HEK293 (cell line): Measurements from ENCODE around the gene GDPD3.

Experiments used
- CTCF ChIA-PET: fragments of 350-600 bp; formaldehyde crosslinking; extraction: SDS; loops from one replicate; lab custom pipeline; 2021; ENCODE audit warnings: antibody characterized with exemption; lab: Yijun Ruan, JAX
- POLR2A ChIA-PET: fragments of 300-600 bp; formaldehyde crosslinking; extraction: SDS; loops from one replicate; lab custom pipeline; 2020; ENCODE audit warnings: antibody characterized with exemption, inconsistent platforms; lab: Yijun Ruan, JAX
- H3K27ac ChIP-seq: fragments of 200-500 bp; sonication (Bioruptor generic); 2 replicates; pipeline ENCODE4 v1.5.1; 2014; ENCODE audit warnings: low read depth, low read length, control low read depth, inconsistent platforms; ENCODE audit errors: extremely low read depth
- H3K36me3 ChIP-seq, 2 experiments: fragments of 200-500 bp in 1 of 2; sonication (Bioruptor generic) in 1 of 2; 1 replicate in 1 of 2; 2 replicates in 1 of 2; pipeline ENCODE4 v1.5.1; 2014 to 2017; ENCODE audit warnings: inconsistent platforms in 2 of 2, low read length in 2 of 2; ENCODE audit not compliant: control insufficient read depth in 2 of 2, insufficient read depth in 1 of 2
- H3K4me1 ChIP-seq: fragments of 200-500 bp; sonication (Bioruptor generic); 2 replicates; pipeline ENCODE4 v1.5.1; 2014; ENCODE audit warnings: mild to moderate bottlenecking, low read length, inconsistent platforms; ENCODE audit not compliant: control insufficient read depth, insufficient read depth
- H3K4me3 ChIP-seq: 2 replicates; pipeline ENCODE4 v1.5.1; 2011; ENCODE audit warnings: low read depth, mild to moderate bottlenecking, control low read depth, low read length, moderate library complexity
- H3K9me3 ChIP-seq: fragments of 200-500 bp; sonication (Bioruptor generic); 2 replicates; pipeline ENCODE4 v1.5.1; 2014; ENCODE audit warnings: low read depth, low read length, inconsistent platforms; ENCODE audit not compliant: control insufficient read depth, insufficient read depth
- EGR2 ChIP-seq: fragments of 450-650 bp; formaldehyde crosslinking; IDR thresholded peaks from 2 replicates; pipeline ENCODE4 v1.5.1; 2016; ENCODE audit warnings: low read depth, missing biosample characterization, missing genetic modification characterization
- GLIS2 ChIP-seq: fragments of 450-650 bp; formaldehyde crosslinking; IDR thresholded peaks from 2 replicates; pipeline ENCODE4 v1.5.1; 2016; ENCODE audit warnings: missing biosample characterization, missing genetic modification characterization
- HOXD13 ChIP-seq: sonication (generic); formaldehyde crosslinking; IDR thresholded peaks from 2 replicates; pipeline ENCODE4 v1.8.0; 2022; ENCODE audit warnings: missing genetic modification reagents, borderline replicate concordance
- PATZ1 ChIP-seq: fragments of 450-650 bp; formaldehyde crosslinking; IDR thresholded peaks from 2 replicates; pipeline ENCODE4 v1.5.1; 2016; ENCODE audit warnings: missing biosample characterization, missing genetic modification characterization
- SP2 ChIP-seq: fragments of 450-650 bp; formaldehyde crosslinking; IDR thresholded peaks from 2 replicates; pipeline ENCODE4 v1.5.1; 2016; ENCODE audit warnings: missing biosample characterization, missing genetic modification characterization
- ZBTB1 ChIP-seq: fragments of 450-650 bp; formaldehyde crosslinking; IDR thresholded peaks from 2 replicates; pipeline ENCODE4 v1.5.1; 2016; ENCODE audit warnings: missing biosample characterization, missing genetic modification characterization
- ZBTB7A ChIP-seq: fragments of 450-650 bp; formaldehyde crosslinking; IDR thresholded peaks from 2 replicates; pipeline ENCODE4 v1.5.1; 2016; ENCODE audit warnings: low read depth, missing biosample characterization, missing genetic modification characterization
- ZBTB8A ChIP-seq: fragments of 450-650 bp; formaldehyde crosslinking; IDR thresholded peaks from 2 replicates; pipeline ENCODE4 v1.5.1; 2016; ENCODE audit warnings: missing biosample characterization, missing genetic modification characterization
- ZEB2 ChIP-seq: fragments of 450-650 bp; formaldehyde crosslinking; IDR thresholded peaks from 2 replicates; pipeline ENCODE4 v1.5.1; 2016; ENCODE audit warnings: missing biosample characterization, missing genetic modification characterization
- ZFHX2 ChIP-seq: fragments of 450-650 bp; formaldehyde crosslinking; conservative IDR thresholded peaks from 2 replicates; pipeline ENCODE4 v1.5.1; 2016; ENCODE audit warnings: missing biosample characterization, missing genetic modification characterization
- ZIC2 ChIP-seq: fragments of 450-650 bp; formaldehyde crosslinking; IDR thresholded peaks from 2 replicates; pipeline ENCODE4 v1.5.1; 2016; ENCODE audit warnings: missing biosample characterization, missing genetic modification characterization
- ZNF266 ChIP-seq: fragments of 450-650 bp; formaldehyde crosslinking; IDR thresholded peaks from 2 replicates; pipeline ENCODE4 v1.5.1; 2016; ENCODE audit warnings: missing biosample characterization, missing genetic modification characterization, low read depth
- ZNF449 ChIP-seq: fragments of 450-650 bp; formaldehyde crosslinking; IDR thresholded peaks from 2 replicates; pipeline ENCODE4 v1.5.1; 2017; ENCODE audit warnings: missing biosample characterization, mild to moderate bottlenecking, missing genetic modification characterization, moderate library complexity
- ZNF580 ChIP-seq: fragments of 450-650 bp; formaldehyde crosslinking; IDR thresholded peaks from 2 replicates; pipeline ENCODE4 v1.5.1; 2016; ENCODE audit warnings: missing biosample characterization, missing genetic modification characterization
- ZNF600 ChIP-seq: fragments of 450-650 bp; formaldehyde crosslinking; IDR thresholded peaks from 2 replicates; pipeline ENCODE4 v1.5.1; 2016; ENCODE audit warnings: missing biosample characterization, missing genetic modification characterization
- TF ChIP-seq, protein P1 (sequence below): fragments of 450-650 bp; formaldehyde crosslinking; IDR thresholded peaks from 2 replicates; pipeline ENCODE4 v1.5.0; 2017; ENCODE audit warnings: missing biosample characterization, missing genetic modification characterization, borderline replicate concordance
- TF ChIP-seq, protein P2 (sequence below): fragments of 450-650 bp; formaldehyde crosslinking; IDR thresholded peaks from 2 replicates; pipeline ENCODE4 v1.5.1; 2016; ENCODE audit warnings: missing biosample characterization, missing genetic modification characterization

GDPD3 gene

GRCh38 chr16:30095166-30096078, 17.9 kb downstream of the GDPD3 start:
- TF ChIP-seq GLIS2 (tag by site-specific recombination) (peak; percentile 40), ZBTB7A (tag by site-specific recombination) (peak; percentile 41; the same call in 1 of the 2 replicates), ZNF580 (tag by site-specific recombination) (no peak), ZFHX2 (peak; percentile 75), ZIC2 (peak; percentile 36), ZNF266 (tag by site-specific recombination) (no peak), ZBTB1 (tag by site-specific recombination) (no peak), SP2 (tag by site-specific recombination) (0 out of 2 replicates have a peak, but pooled peaks have one; percentile 1), ZNF600 (0 out of 2 replicates have a peak, but pooled peaks have one; percentile 17), ZEB2 (tag by site-specific recombination) (0 out of 2 replicates have a peak, but pooled peaks have one; percentile 33), EGR2 (tag by site-specific recombination) (peak; percentile 83), ZBTB8A (tag by site-specific recombination) (peak; percentile 61), HOXD13 (CRISPR knock-in tag) (0 out of 2 replicates have a peak, but pooled peaks have one; percentile 16), ZNF449 (tag by site-specific recombination) (0 out of 2 replicates have a peak, but pooled peaks have one; percentile 44), PATZ1 (tag by site-specific recombination) (peak; percentile 38; the same call in 1 of the 2 replicates)
- TF ChIP-seq, protein P1, sequence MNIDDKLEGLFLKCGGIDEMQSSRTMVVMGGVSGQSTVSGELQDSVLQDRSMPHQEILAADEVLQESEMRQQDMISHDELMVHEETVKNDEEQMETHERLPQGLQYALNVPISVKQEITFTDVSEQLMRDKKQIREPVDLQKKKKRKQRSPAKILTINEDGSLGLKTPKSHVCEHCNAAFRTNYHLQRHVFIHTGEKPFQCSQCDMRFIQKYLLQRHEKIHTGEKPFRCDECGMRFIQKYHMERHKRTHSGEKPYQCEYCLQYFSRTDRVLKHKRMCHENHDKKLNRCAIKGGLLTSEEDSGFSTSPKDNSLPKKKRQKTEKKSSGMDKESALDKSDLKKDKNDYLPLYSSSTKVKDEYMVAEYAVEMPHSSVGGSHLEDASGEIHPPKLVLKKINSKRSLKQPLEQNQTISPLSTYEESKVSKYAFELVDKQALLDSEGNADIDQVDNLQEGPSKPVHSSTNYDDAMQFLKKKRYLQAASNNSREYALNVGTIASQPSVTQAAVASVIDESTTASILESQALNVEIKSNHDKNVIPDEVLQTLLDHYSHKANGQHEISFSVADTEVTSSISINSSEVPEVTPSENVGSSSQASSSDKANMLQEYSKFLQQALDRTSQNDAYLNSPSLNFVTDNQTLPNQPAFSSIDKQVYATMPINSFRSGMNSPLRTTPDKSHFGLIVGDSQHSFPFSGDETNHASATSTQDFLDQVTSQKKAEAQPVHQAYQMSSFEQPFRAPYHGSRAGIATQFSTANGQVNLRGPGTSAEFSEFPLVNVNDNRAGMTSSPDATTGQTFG (tag by site-specific recombination) = no peak
- TF ChIP-seq, protein P2, sequence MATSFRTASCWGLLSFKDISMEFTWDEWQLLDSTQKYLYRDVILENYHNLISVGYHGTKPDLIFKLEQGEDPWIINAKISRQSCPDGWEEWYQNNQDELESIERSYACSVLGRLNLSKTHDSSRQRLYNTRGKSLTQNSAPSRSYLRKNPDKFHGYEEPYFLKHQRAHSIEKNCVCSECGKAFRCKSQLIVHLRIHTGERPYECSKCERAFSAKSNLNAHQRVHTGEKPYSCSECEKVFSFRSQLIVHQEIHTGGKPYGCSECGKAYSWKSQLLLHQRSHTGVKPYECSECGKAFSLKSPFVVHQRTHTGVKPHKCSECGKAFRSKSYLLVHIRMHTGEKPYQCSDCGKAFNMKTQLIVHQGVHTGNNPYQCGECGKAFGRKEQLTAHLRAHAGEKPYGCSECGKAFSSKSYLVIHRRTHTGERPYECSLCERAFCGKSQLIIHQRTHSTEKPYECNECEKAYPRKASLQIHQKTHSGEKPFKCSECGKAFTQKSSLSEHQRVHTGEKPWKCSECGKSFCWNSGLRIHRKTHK = no peak
- H3K36me3 ChIP-seq = peaks cover 0 to 15% of the 10 kb centered on the region in 2 experiments; a peak in 1 of 3 replicates
- POLR2A ChIA-PET = interaction anchor here (1.0 to 1.2 kb wide), 3 partner anchors 300 to 322 kb away, joined by 3 read pairs; partner anchors contain the start of genes ZNF48 and ZNF771
- peak overlapping the region; percentile 58 for H3K4me3 ChIP-seq
- CTCF ChIA-PET = interaction anchor here (0.6 to 5.0 kb wide), 4 partner anchors 17 to 520 kb away, joined by 3 to 38 read pairs (median 4); partner anchors contain the start of genes DCTPP1 and GDPD3
- no peaks in the 10 kb centered on the region for H3K9me3 ChIP-seq
- H3K4me1 ChIP-seq = no peaks in the 10 kb centered on the region
- no peak overlapping the region; the same call in 1 of the 2 replicates for H3K27ac ChIP-seq
